Bone marrow (tissue), 2 donors: ENCODE results near the gene KLHL26.
"Not testable (repeated sequence)": the region's sequence is repeated elsewhere in the genome, so short reads cannot be mapped to it uniquely, and the experiment has no call there.

ENCODE experiments used
- DNase-seq, 2 donors: peaks; one replicate each; lab custom pipeline; 2025; lab: John Stamatoyannopoulos, UW

KLHL26 gene, protein sequence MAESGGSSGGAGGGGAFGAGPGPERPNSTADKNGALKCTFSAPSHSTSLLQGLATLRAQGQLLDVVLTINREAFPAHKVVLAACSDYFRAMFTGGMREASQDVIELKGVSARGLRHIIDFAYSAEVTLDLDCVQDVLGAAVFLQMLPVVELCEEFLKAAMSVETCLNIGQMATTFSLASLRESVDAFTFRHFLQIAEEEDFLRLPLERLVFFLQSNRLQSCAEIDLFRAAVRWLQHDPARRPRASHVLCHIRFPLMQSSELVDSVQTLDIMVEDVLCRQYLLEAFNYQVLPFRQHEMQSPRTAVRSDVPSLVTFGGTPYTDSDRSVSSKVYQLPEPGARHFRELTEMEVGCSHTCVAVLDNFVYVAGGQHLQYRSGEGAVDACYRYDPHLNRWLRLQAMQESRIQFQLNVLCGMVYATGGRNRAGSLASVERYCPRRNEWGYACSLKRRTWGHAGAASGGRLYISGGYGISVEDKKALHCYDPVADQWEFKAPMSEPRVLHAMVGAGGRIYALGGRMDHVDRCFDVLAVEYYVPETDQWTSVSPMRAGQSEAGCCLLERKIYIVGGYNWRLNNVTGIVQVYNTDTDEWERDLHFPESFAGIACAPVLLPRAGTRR

GRCh38 chr19:18636969-18637629, at the start of gene KLHL26:
Gene KLHL26, plus strand, starts transcription at chr19:18637028. Its CDS starts 27 bp downstream, at chr19:18637055.
- no peak for DNase-seq

GRCh38 chr19:18587561-18587960, 49.3 kb upstream of the KLHL26 start:
- no peak for DNase-seq

- no peak for DNase-seq
Observed at GRCh38 chr19:18587962-18588610, 48.7 kb upstream of the KLHL26 start.

- peak; percentile 83 to 88 for DNase-seq
Observed at GRCh38 chr19:18588611-18589379, 48.0 kb upstream of the KLHL26 start, which contains the start of gene REX1BD. Gene REX1BD, plus strand, starts transcription at chr19:18588798. Its CDS starts 4 bp downstream, at chr19:18588802.

GRCh38 chr19:18589380-18590272, 47.2 kb upstream of the KLHL26 start:
- DNase-seq, result peak in 1 of 2 donors; percentile 68

- no peak for DNase-seq
Observed at GRCh38 chr19:18590273-18591272, 46.3 kb upstream of the KLHL26 start.

- no peak for DNase-seq
Observed at GRCh38 chr19:18591735-18592385, 45.0 kb upstream of the KLHL26 start.

DNA sequence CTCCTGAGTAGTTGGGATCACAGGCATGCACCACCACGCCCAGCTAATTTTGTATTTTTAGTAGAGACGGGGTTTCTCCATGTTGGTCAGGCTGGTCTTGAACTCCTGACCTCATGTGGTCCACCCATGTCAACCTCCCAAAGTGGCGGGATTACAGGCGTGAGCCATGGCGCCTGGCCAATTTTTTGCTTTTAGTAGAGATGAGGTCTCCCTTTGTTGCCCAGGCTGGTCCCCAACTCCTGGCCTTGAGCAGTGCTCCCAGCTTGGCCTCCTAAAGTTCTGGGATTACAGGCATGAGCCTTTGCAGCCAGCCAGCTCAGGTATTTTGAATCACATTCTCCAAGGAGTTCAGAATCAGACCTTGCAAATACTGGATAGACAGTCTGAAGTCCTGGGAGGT, 44.1 kb upstream of the KLHL26 start:
- DNase-seq, result not testable (repeated sequence)

DNA sequence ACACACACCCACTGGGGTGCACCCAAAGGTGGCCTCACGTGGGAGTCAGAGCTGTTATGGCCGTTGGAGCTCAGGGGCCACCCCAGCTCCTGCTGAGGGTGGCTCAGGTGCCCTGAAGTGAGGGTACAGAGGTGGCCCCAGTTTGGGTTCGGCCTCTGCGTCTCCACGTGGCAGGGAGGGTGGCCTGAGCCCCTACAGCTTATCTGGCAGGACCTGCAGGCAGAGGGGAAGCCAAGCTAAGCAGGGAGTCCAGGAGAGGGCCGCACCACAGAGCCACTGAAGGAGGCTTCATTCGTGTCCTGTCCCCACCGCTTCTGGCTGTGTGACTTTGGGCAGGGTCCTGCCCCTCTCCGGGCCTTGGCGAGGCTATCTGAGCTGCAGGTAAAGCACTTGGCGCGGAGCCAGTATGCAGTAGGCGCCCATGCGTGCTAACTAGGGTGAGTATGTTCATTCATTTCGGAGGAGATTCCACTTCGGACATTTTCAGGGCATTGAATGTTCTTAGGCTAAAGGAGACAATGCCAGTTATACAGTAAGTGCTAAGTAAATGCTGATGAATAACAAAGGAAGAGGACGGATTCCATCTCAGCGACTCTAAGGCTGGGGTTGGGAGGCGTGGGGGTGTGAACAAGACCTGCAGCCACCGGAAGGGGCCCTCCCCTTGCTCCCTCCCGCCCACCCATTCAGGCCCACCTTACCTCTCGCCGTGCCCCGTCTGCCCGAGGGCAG, 43.3 kb upstream of the KLHL26 start:
- DNase-seq, result no peak

DNA sequence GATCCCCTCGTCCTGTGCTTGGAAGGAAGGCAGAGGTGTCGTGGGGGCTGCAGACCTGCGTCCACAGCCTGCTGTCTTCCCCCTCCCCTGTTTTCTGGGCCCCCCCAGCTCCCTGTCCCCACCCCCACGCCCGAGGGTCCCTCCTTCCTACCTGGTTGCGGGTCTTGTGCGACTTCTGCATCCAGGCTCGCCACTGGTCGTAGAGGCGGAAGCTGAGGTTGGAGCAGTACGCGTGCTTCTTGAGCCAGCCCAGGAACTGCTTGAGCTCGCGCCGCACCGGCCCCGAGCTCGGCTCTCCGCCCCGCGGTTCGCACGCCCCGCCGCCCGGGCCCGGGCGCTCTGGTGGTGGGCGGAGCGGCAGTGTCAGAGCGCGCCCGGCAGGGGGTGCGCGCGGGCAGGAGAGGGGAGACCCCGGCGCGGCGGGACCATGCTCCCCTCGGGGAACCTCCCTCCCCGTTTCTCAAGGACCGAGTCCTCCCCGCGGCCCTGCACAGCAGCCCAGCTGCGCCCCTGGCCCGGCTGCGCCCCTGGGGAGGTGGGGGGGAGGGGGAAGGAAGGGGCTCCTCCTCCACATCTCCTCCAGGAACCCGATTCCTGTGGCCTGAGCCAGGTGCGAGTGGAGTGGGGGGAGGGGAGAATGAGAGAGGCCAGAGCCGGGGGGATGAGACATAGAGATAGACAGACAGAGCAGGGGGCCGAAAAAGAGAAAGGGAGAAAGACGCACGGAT, 42.6 kb upstream of the KLHL26 start:
- peak in 1 of 2 donors; percentile 32 for DNase-seq

- DNase-seq, result no peak
Observed at GRCh38 chr19:18594824-18595373, 41.9 kb upstream of the KLHL26 start.

GRCh38 chr19:18595475-18595874, 41.4 kb upstream of the KLHL26 start:
- DNase-seq, result no peak

- DNase-seq, result peak; percentile 11 to 17
Observed at GRCh38 chr19:18596752-18597157, 40.1 kb upstream of the KLHL26 start.

- no peak for DNase-seq
Observed at GRCh38 chr19:18597809-18598660, 38.8 kb upstream of the KLHL26 start.

GRCh38 chr19:18599485-18599884, 37.3 kb upstream of the KLHL26 start:
- DNase-seq, result no peak
